ENCODE results near the gene MSI2.

MSI2 gene

GRCh38 chr17:57467801-57468200 lies 211.5 kb downstream of the MSI2 start:
- no peak for DNase-seq (ENCODE audit: low read depth)
- H3K4me3 ChIP-seq (ENCODE audit: low read depth, low read length): no peak overlapping the region
- no peak for TF ChIP-seq CTCF (IDR thresholded peaks at IDR 0.05; ENCODE audit: control insufficient read depth, extremely low read depth, insufficient read depth)

- no peak for TF ChIP-seq CTCF (IDR thresholded peaks at IDR 0.05; ENCODE audit: control insufficient read depth, extremely low read depth, insufficient read depth)
- H3K4me3 ChIP-seq (ENCODE audit: low read depth, low read length): no peak overlapping the region
- DNase-seq (ENCODE audit: low read depth): no peak
Observed at GRCh38 chr17:57468932-57469775, 212.8 kb downstream of the MSI2 start.

GRCh38 chr17:57470906-57471305 lies 214.6 kb downstream of the MSI2 start:
- no peak for TF ChIP-seq CTCF (IDR thresholded peaks at IDR 0.05; ENCODE audit: control insufficient read depth, extremely low read depth, insufficient read depth)
- no peak for DNase-seq (ENCODE audit: low read depth)
- no peak overlapping the region for H3K4me3 ChIP-seq (ENCODE audit: low read depth, low read length)

GRCh38 chr17:57471868-57472368 lies 215.6 kb downstream of the MSI2 start:
- TF ChIP-seq CTCF (IDR thresholded peaks at IDR 0.05; ENCODE audit: control insufficient read depth, extremely low read depth, insufficient read depth): no peak
- DNase-seq (ENCODE audit: low read depth): no peak
- H3K4me3 ChIP-seq (ENCODE audit: low read depth, low read length): no peak overlapping the region

GRCh38 chr17:57475796-57476195 lies 219.5 kb downstream of the MSI2 start:
- DNase-seq (ENCODE audit: low read depth): no peak
- TF ChIP-seq CTCF (IDR thresholded peaks at IDR 0.05; ENCODE audit: control insufficient read depth, extremely low read depth, insufficient read depth): no peak
- H3K4me3 ChIP-seq (ENCODE audit: low read depth, low read length): no peak overlapping the region

GRCh38 chr17:57477522-57478362 lies 221.4 kb downstream of the MSI2 start:
- no peak for TF ChIP-seq CTCF (IDR thresholded peaks at IDR 0.05; ENCODE audit: control insufficient read depth, extremely low read depth, insufficient read depth)
- no peak overlapping the region for H3K4me3 ChIP-seq (ENCODE audit: low read depth, low read length)
- DNase-seq (ENCODE audit: low read depth): no peak

All from LNCaP clone FGC (cell line).